NCI-H1930 (cell line): ENCODE measurements around the gene HOXB6.

Experiments
- DNase-seq, 2 experiments: peaks; one replicate each; lab custom pipeline; 2025; lab: John Stamatoyannopoulos, UW

Gene HOXB6

DNA sequence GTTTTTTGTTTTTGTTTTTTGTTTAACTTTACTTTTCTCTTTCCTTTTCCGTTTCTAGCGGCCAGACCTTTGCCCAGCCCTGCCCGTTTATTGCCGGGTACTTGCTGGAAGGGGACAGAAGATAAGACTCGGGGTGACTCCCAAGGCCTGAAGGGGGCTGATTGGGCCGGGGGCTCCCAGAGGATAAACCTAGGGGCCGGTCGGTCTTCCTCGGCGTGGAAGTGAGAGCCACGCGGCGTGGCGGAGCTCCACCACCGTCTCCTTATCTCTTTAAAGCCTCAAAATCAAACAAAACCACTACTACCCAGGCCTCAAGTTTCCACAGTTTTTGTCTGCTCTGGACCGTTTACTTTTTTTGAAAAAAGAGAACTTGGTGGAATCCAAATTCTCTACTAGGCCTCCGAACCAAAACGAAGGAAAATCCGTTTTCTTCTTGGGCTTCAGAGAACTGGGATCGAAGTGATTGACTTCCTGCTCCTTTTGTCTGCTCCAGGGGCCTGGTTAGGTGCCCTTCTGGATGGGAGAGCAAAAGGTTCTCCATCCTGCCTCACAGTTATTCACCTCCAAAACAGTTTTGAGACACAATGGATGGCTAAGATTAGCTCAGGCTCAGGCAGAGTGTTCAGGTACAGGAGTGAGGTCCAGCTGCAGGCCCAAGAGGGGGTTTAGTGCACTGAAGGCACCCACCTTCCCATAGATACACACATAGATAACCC lies 29.9 kb upstream of the HOXB6 start:
- DNase-seq = no peak

DNA sequence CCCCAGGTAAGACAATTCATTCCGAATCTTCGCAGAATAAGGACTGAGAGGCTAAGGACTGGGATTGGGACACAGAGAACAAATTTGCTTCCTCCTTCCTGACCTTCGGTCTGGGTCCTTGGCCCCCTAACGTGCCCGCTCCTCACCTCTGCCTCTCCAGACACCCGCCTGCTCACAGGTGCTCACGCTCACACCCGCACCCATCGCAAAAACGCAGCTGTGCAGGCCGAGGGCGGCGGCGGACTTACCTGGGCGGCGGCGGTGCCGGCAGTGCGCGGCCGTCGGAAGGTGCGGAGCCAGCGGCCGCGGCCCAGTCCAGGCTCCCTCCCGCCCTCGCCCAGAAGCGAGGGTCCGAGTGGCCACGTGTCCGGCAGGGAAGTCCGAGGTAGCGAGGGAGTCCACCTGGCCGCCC lies 28.5 kb upstream of the HOXB6 start:
- DNase-seq = no peak

DNA sequence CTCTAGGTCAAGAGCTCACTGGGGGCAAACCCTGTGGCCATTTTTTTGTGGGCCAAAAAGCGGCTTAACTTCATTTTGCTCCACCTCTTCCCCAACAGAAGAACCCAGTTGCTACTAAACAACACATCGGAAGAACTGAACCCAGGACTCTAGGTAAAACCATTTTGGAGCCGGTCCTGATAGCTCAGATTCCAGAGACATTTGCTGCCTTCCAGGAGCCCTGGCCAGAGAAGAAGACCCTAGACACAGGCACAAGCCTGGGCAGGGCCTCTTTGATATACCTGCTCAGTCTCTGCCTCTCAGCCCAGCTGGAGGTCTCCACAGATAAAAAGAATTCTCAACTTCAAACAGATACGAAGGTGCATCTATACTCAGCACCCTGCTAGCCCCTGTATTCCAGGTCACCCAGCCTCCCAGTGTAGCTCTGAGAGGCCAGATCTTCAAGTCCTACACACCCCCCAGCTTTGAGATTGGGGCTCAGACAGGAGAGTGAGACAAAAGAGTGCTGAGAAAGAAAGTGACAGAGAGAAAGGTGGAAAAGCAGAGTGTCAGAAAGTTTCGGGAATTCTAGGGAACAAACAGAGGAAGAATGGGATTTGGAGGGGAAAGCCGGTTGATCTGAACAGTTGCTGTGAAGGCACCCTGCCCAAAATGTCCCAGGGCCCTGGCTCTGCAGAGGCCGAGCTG lies 27.9 kb upstream of the HOXB6 start:
- DNase-seq = no peak

DNA sequence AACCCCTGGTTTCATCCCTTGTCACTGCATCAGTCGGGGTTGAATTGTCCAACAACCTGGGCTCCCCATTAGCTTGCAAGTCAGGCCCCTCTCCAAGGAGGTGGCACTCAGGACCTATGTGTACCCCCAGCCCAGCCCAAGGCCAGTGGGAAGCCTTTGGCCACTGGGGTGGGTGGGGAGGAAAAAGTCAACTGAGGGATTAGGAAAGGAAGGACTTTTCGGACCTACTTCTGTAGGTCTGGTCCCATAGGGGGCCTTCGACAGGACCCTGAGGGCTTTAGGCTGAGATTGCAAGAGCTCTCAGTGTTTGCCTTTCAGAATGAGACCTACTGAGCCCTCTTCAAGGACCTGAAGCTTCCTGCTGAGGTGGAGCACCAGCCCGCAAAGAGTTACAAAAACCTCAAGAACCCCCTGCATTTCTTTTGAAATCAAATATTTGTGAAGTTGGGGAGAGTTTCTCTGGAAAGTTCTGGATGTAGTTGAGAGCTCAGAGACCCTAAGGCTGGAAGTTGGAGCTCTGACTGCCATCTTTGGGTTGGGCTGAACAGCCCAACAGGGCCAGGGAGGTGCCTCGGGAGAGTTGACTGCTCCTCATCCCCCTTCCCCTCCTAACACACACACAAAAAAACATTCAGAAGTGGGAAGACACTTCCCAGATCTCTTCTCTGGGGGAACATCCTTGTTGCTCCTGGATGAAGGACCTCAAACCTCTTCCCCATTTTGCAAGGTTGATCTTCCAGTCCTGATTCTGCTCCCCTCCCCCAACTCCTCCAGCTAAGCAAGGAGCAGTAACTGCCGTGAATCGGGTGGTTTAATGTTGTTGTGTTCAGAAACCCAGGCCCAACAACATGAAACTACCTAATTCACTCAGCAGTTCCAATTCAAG lies 27.1 kb upstream of the HOXB6 start:
- DNase-seq = no peak

DNA sequence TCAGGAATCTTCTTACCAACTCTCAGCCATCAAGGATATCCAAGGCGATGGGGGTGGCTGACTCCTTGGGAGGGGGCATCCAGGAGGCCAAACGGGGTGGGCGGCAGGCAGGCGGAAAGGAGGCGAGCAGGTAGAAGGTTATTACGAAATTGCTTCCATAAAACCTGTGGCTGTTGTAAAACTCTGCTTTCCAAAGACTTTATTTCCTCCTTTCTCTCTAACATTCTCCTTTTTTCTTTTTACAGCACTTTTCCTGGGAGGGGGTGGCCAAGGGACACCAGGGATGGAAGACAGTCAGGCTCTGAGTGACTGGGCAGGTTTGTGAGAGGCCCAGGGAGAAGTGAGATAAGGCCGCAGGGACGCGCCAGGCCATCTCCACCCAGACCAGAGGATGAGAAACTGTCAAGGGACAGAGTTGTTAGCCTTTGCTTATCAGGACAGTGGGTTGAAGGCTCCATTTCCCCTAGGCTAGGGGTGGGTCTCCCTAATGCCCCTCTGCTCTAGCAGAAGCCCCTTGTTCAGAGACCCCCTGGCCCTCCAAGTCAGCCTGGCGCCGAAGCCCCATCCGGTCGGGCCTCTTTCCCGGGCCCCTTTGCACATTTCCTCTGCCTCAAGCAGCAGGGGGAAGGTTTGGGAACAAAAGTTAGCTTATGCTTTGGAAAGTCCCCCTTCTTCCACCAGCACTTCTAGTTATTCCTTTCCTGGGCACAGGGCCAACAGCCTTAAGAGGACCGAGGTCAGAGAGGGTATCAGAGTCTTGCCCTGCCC lies 26.3 kb upstream of the HOXB6 start:
- no peak for DNase-seq

DNA sequence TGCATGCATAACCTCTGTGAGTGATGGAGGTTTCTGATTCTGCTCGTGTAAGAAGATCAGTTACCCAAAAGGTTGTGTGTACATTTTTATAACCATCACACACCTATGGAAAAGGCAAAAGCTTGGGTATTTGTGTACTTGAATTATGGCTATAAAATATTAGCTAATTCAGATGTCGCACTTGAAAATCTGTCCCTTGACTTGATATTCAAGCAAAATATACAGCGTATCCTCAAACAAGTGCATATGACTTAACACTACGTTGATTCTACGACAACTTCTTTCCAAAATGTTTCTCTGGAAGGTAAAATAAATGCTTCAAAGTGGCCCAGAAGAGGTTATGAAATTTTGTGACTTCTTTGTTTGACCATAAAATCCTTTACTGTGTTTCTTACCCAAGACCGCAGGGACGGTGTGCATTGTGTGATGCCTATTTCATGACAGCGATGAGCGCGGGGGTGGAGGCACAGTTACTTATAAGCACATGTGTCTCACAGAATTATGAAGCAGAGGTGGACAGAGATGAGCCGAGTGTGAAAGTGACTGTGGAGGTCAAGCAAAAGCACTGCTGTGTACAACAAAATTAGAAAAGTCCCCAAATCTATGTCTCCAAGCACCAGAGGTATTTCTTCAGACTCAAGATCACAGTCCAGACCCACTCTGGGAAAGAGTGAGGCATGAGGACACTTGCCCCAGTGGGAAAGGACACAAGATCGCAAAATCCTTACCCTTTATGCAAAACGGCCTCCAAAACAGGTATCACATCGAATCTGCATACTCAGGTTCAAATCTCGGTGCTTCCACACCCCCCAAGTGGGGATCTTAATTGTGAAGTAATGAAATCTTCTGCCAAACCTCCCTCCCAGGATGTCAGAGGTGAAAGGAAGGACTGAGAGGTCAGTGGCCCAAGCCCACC lies 25.5 kb upstream of the HOXB6 start:
- DNase-seq = no peak

DNA sequence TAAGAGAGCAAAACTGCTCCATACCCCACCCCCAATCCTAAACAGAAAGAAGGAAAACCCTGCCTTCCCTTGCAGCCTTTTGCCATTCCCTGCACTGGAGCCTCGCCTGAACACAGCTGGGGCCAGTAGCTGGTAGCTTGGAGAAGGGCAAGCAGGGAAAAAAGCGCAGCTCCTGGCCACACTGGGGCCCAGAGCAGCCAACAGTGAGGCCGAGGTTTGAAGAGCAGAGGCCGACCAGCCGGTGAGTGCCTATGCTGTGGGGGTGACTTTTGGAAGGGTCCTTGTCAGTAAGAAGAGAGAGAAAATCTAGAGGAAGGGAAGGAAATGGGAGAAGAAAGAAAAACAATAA lies 24.6 kb upstream of the HOXB6 start:
- DNase-seq = no peak

DNA sequence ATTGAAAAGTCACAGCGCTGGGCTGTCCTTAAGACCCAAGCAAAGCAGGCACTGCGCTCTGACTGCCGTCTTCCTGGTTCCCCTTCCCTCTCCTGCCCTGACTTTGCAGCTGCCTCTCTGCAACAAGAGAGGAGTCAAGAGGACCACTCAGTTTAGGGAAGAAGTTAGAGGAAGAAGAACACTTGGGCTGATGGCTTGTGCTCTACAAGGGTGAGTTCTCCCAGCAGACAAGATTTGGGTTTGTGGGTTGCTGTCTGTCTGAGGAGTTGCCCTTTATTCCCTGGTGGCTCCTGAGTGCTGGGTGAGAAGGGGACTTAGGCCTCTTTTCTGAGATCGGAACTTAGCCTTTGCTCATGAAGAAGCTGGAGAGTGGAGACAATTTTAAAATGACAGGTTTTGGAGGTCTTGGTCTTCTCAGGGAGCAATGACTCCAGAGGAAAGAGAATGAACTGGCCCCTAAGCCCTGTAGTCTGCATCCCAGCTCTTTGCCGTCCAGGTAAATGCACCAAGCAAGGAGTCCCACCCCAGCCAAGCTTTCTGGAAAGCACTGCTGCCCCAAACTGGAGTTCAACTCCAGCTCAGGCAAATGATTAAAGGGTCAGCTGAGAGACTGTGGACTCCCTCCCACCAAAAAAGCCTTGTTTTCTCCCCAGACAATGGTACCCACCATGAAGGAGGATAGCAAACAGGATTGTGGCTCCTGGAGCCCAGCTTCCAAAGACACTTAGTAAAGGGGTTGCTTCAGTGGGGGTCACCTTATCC lies 24.0 kb upstream of the HOXB6 start:
- DNase-seq = no peak

DNA sequence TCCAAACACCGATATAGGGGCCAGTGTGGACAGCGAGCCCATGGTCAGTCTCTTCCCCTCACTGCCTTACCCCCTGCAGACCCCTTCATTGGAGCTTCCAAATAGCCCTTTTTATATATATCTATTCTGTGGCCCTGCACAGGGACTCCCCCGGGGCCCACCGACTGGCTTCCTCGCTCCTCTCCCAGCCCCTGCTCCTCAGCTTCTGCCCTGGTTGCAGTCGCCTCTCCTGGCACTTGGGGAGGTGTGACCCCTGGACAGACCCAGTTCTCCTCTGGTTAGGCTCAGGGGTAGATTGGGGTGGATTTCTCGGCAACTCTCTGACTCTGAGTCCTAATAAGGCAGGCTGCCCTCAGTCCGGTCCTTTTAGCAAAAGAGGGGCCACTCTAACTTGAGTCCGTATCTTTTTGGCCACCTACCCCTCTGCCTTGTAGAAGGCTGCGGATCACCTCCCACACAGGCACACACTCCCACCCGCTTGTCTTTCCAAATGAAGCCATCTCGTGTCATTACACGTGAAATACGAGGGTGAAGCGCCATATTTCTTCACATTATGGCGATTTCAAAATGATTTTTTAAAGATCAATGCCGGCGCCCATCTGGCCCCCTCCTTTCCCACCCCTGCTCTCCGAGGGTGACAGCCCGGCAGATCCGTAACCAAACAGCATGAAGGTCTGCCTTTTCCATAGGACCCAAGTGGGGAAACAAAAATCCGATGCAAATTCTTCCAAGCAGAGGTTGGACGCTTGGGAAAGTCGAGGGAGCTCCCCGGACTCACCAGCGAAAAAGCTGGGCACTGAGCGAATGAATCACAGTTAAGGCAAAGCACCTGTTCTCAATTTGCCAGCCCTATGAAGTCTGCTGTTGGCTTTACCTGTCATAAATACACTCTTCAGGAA lies 23.1 kb upstream of the HOXB6 start:
- DNase-seq = no peak

DNA sequence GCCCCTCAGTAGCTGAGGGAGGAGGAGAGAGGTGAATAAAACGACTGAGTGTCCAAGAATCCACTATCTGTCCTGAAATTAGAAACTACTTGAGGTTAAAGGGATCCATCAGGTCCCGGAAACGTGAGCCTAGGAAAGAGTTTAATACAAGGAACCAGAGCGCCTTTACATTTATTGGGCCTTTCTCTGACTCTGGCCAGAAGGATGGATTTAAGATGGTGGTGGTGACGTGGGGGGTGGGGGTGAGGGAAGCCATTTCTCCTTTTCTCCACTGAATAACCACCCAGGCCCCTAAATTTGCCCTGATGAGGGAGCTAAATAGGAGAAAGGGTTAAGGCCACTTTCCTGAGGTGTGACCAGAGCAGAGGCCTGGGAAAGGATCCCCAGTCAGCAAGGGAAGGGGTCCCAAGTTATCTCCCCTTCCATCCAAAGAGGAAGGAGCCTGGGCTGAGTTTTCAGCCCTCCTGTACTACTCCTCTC lies 22.4 kb upstream of the HOXB6 start:
- no peak for DNase-seq

DNA sequence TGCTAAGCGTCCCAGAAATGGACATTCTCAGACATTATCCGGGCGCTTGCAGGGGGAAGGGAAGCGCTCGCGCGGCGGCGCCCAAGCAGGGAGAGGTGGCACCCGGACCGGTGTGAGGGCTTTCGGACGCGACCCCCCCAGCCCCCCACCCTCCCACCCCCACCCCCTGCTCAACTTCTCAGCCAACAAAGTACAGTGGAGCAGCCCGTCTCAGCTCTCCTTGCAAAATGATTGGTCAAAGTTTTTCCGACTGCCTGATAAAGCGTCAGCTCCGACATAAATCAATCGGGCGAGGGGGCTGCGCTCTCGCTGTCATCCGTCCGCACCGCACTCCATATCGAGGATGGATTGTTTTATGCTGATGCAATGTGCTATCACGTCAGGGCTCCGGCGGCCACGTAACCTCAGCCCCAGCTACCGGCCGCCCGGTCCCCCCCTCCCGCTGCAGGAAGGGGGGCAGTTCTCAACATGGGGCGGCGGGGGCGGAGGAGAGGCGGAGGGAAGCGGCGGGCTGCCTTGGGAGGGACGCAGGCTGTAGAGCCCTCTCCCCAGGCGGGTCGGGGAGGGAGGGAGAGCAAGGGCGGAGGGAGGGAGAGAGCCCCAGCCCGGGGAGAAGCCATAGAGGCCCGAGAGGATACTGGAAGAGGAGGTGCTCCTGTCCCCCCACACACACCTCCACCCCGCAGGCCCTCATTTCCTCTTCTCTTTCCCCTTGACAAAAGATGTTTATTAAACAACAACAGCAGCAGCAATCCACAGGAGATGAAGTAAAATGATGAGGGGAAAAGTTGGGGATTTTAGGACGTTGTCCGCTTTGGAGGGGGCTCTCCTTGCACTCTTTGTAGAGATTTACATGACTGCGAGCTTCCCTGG lies 21.7 kb upstream of the HOXB6 start, which contains the start of gene HOXB9:
HOXB9 (minus strand) TSS at position 114 of the 873 bp plus-strand sequence; CDS start at position 25, 89 bp downstream.
- peak; percentile 20 to 48 for DNase-seq

DNA sequence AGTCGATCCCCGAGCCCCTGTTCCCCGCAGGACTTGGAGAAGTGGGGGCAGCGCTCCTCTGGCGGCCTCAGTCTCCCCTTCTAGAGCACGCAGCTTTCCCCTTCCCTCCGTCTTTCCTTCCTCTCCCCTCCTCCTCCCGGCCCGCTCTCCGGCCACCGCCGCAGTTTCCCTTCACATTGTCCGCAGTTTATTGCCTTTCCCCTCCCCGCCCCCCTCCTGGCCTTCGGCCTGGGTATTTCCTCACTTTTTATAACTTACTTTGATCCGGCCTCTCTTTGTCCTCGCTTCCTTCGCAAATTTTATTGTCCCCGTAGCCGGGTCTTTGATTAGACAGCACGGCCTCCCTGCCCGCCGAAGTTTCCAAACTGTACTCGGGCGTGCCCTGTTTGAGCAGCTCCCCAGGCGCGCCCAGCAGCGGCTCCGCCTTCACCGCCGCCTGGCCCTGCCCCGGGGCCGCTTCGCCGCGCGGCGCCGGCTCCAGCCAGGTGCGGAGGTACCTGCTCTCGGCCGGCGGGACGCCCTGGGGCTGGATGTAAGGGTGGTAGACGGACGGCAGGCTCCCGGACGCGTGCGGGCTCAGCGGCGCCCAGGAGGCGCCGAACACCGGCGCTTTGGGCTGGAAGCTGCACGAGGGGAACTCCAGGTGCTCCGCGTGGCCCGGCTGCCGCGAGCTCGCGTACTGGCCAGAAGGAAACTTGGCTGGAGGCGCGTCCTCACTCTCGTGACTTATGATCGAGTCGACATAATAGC lies 20.9 kb upstream of the HOXB6 start:
- peak; percentile 12 to 17 for DNase-seq

DNA sequence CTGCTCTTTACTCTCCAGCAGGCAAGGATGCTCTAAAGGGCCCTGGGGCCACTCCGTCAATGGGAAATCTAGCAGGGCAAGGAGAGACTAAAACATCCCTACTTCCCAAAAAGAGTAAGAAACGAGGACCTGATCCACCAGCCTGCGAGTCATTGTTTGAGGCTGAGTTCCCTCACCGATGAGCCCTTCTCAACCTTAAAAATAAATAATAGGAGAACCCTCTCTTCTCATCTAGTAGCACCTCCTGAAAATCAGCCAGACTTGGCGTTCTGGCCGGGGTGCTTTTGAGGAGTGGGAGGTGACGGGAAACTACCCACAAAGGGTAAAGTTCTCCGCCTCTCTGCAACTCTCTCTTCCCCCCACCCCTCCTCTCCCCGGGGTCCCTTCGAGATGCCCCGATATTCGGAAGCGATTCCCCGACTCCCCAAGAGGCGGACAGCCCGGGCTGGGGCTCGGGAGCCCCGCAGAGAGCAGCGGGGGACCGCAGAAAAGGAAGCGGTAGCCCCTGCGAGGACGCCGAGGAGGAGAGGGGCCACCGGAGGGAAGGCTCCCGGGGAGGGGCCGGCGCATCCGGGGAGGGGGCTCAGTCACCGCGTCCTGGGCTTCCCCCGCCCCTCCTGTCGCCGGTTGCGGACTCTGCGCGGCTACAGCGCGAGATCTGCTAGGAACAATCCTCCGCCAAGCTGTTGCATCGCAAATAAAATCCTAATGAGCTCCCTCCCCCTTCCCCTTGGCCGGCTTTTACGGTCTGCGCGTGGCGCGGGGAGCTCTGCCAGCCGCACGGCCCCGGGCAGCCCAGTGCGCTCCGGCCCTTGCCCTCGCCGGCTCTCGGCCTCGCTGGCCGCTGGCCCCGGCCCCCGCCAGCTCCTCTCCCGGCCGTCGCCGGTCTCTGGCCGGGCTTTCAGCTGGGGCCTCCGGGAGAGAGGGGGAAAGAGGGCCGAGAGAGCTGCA lies 20.0 kb upstream of the HOXB6 start:
- no peak for DNase-seq

DNA sequence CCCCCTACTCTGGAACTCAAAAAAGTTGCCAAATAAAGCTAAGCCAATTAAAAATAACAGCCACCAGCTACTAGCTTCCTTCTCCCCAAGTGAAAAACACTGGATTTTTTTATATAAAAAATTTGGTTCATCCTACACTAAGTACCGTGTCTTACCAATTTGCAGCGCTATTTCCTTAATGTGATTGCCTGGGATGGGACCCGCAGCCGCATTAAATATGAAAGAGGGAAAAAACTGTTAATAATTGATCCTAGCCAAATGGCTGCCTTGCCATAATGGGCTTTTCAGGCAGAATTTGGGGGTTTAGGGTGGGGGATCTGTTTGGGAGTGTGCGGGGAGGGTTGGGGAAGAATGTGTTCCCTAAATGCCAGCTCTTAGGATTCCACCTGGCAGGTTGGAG lies 19.3 kb upstream of the HOXB6 start:
- DNase-seq = no peak

DNA sequence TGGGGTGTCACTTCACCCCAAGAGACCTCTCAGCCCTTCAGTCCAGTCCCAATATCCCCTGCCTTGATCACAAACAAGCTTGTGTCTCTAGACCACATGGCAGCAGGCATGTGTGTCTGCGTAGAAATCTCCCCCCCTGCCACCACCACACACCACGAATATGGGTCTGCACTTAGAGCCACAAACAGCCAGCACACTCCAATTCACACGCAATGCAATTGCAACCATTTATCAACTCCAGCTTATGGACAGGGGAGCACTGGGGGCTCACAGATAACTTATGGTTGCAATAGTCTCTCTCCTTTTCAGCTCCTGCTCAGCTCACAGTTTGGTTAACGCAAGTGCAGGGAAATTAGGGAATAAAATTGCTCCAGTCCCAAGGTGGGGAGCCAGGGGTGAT lies 18.8 kb upstream of the HOXB6 start:
- DNase-seq = no peak

DNA sequence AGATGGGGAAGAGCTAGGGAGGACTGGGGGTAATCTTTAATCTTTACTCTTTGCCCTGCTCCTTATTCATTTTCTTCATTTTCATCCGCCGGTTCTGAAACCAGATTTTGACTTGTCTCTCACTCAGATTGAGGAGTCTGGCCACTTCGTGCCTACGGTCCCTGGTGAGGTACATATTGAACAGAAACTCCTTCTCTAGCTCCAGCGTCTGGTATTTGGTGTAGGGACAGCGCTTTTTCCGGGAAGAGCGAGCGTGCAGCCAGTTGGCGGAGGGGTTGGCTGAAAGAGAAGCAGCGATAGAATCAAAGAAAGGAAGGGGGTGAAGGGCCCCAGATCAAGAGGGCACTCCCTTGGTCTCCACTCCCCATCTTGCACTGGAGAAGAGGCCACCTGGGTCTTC lies 18.1 kb upstream of the HOXB6 start:
- no peak for DNase-seq
